GM12874 (cell line): ENCODE results near the gene IGF1R.

Experiments used
- TF ChIP-seq, protein P1 (sequence below): IDR thresholded peaks from 2 replicates; pipeline ENCODE4 v1.5.1; 2011; ENCODE audit warnings: low read depth, mild to moderate bottlenecking, control low read depth, low read length, moderate library complexity; ENCODE audit not compliant: insufficient read depth

Gene IGF1R

DNA sequence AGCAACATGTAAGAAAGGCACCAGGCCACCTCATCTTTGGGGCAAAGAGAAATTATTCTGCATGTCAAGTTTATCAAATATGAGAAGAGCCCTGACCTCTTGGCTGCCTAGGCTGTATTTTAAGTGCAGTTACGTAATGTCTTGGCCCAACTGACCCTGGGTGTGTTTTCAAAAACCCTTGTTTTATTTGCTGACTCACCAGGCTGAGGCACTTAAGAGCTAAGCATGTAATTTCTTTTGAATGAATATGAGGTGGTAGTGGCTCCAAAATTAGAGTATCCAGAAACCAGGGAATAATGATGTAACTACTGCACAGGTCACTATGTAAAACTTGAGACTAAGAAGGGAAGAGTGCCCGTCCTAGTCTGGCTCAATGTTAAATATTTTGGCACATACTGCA lies 335.0 kb downstream of the IGF1R start:
- TF ChIP-seq, protein P1, sequence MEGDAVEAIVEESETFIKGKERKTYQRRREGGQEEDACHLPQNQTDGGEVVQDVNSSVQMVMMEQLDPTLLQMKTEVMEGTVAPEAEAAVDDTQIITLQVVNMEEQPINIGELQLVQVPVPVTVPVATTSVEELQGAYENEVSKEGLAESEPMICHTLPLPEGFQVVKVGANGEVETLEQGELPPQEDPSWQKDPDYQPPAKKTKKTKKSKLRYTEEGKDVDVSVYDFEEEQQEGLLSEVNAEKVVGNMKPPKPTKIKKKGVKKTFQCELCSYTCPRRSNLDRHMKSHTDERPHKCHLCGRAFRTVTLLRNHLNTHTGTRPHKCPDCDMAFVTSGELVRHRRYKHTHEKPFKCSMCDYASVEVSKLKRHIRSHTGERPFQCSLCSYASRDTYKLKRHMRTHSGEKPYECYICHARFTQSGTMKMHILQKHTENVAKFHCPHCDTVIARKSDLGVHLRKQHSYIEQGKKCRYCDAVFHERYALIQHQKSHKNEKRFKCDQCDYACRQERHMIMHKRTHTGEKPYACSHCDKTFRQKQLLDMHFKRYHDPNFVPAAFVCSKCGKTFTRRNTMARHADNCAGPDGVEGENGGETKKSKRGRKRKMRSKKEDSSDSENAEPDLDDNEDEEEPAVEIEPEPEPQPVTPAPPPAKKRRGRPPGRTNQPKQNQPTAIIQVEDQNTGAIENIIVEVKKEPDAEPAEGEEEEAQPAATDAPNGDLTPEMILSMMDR = no peak

DNA sequence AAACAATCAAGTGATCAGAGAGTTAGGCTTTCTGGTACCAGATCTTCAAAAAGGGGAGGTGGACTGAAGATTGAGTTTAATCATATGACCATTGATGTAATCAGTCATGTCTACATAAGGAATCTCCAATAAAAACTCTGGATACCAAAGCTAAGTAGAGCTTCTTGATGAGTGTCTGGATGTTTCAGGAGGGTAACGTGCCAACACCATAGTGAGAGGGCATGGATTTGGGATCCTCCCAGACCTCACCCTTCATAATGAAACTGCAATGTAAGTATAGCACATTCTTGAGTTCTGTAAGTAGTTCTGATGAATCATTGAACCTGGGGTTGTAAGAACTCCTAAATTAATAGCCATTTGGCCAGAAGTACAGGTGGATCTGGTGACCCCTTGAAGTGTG lies 337.9 kb downstream of the IGF1R start:
- TF ChIP-seq, protein P1 = no peak

DNA sequence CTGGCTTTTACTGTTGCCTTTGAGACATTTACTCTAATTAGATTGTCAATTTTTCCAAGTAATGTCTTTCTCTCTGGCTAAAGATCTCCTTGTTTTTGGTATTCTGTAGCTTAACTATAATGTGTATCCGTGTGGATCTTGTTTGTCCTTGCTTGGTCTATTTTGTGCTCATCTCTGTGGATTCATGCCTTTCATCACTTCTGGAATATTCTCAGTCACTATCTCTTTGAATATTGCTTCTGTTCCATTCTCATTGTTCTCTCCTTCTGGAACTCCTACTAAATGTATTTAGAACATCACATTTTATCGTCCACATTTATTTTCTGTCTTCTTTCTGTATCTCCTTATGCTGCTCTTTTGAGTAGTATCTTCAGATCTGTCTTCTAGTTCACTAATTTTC lies 346.6 kb downstream of the IGF1R start:
- TF ChIP-seq, protein P1 = no peak

DNA sequence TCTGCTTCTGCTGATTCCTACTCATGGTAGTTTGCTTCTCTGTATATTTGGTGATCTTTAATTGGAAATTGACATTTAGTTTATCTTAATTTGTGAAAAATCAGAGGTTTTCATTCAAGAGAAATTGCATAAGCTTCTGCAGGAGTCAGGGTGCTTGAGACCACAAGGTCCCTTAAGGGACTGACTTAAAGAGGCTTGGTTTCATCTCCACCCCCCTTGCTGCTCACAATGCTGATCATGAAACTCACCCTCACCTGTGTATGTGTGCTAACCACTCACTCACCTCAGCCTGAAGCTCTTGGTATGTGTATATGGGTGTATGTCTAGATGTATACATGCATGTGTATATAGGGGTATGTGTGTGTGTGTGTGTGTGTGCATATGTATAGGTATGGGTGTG lies 347.8 kb downstream of the IGF1R start:
- TF ChIP-seq, protein P1 = no peak

DNA sequence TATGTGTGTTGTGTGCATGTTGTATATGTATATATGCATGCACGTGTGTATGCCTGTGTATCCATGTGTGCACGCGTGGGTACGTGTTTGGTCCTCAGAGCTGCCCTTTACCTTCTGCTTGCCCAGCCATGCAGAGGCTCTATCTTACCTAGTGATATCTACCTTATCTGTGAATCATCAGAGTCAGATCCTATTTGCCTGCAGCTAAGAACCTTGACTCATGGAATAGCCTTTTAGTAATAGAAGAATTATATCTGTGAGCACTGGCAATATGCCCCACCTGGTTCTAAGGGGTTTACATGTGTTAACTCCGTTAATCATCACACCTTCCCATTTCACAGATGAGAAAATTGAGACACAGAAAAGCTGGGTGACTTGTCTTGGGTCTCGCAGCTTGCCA lies 348.3 kb downstream of the IGF1R start:
- TF ChIP-seq, protein P1 = no peak

DNA sequence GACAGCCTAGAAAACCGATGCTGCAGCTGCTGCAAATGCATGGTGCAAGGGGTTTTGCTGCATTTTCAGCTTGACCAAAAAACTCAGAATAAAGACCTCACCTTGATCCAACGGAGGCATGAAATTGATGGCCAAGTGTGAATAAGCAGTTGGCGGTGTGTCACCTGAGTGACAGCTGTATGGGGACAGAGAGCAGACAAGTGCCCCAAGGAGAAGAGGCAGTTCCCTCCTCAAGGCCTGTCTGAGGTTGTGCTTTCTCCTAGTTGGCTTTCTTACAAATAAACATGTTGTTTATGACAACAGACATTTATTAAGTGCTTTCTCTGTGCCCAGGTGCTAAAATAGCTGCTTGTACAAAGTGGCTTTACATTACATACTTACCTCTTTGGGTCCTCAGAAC lies 349.0 kb downstream of the IGF1R start:
- TF ChIP-seq, protein P1 = no peak

DNA sequence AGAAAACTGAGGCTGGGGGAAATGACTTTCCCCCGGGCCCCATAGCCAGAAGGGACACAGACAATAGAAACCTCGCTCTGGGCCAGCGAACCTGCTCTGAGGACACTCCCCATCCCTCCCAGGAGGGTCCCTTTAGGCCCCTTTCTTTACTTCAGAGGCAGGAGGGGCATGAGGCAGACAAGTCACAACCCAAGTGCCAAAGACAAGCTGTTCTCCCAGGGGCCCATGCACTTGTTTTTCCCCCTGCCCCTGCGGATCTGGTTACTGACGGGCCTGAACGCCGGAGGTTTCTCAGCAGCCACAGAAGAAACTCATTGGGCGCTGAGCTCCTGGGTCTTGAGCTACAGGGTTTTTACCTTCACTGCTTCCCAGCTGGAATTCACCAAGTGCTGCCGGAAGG lies 349.4 kb downstream of the IGF1R start:
- TF ChIP-seq, protein P1 = no peak

DNA sequence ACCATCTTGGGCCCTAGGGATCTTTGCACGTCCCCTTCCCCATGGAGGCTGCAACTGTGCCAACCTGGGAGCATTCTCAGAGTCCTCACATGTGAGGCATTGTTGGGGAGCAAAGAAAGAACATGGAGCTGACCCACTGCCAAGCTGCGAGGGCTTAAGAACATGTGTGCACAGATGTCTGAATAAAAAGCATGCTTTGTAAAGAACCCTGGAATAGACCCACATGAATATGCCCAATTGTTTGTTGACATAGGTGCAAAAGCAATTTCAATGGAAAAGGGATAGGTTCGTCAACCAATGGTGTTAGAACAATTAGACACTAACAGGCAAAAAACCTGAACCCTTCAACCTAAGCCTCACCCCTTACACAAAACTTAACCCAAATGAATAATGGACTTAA lies 349.9 kb downstream of the IGF1R start:
- TF ChIP-seq, protein P1 = no peak
